ENCODE measurements around the gene LPP. TPM values are rescaled to one million over a fixed set of nuclear protein-coding genes. Genes with fewer than 3 reads are reported as not detected.

The LPP gene
- polyA plus RNA-seq, 1 donor (not counting 4 experiments of a cell fraction or from before 2014, with no cell fraction given) = 16.0 TPM

GRCh38 chr3:188844096-188844495, 690.1 kb downstream of the LPP start:
- Histone ChIP-seq H3K9me3 (ENCODE audit: control insufficient read depth, low read depth, low read length) (no peaks in the 10 kb centered on the region), H3K36me3 (ENCODE audit: control insufficient read depth in 2 of 2, extremely low read depth in 1 of 2, insufficient read depth in 2 of 2, low read length in 2 of 2) (no peaks in the 10 kb centered on the region), H3K9me1 (ENCODE audit: control insufficient read depth, extremely low read depth, insufficient read depth, low read length) (no peaks in the 10 kb centered on the region), H2AFZ (ENCODE audit: control insufficient read depth, low read length) (no peak overlapping the region), H3K27ac (ENCODE audit: control insufficient read depth, insufficient read depth, low read length) (no peak overlapping the region), H3K4me3 (ENCODE audit: control insufficient read depth in 2 of 3, extremely low read depth in 1 of 3, insufficient read depth in 2 of 3, low read depth in 1 of 3, low read length in 3 of 3) (no peak overlapping the region), H4K20me1 (ENCODE audit: control insufficient read depth, extremely low read depth, insufficient read depth, low read length) (no peaks in the 10 kb centered on the region), H3K4me1 (ENCODE audit: control insufficient read depth, extremely low read depth, insufficient read depth, low read length) (no peaks in the 10 kb centered on the region), H3K79me2 (ENCODE audit: control insufficient read depth, insufficient read depth, low read length) (no peaks in the 10 kb centered on the region), H3K9ac (ENCODE audit: control insufficient read depth, extremely low read depth, insufficient read depth, low read length) (no peak overlapping the region), H3K27me3 (ENCODE audit: control insufficient read depth, extremely low read depth, insufficient read depth, low read length) (no peaks in the 10 kb centered on the region), H3K4me2 (ENCODE audit: control insufficient read depth, extremely low read depth, insufficient read depth, low read depth, low read length) (no peak overlapping the region)
- TF ChIP-seq EZH2 (IDR thresholded peaks at IDR 0.05; ENCODE audit: low read length) (no peak), CTCF (optimal IDR thresholded peaks at IDR 0.05 in 1 of 3, IDR thresholded peaks at IDR 0.05 in 1 of 3, conservative IDR thresholded peaks at IDR 0.05 in 1 of 3; ENCODE audit: extremely low read depth in 1 of 3, insufficient read depth in 2 of 3, low read length in 3 of 3) (no peak)
- FAIRE-seq = no peak
- DNase-seq (ENCODE audit: low read depth, low spot score) = no peak
- dilution Hi-C loops (cut with MboI; ENCODE audit: extremely low pct_ligation_motif_present, low sequenced_read_pairs) = no loop called here

DNA sequence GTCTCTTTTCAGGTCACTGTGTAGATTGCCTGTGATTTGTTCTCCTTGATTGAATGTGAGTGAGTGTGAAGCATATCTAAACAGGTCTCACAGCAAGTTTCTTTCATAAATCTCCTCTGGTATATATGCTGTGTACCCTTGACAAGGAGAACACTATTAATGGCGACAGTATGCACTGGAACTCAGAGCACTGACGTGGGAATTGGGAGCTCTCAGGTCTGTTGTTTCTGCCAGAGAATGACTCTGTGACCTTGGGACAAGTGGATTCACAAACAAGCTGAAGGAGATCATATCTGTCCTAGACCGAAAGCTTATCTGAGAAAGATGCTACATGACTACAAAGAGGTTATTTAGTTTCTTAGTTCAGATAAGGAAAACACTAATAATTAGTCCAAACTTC, 691.6 kb downstream of the LPP start:
- no peaks in the 10 kb centered on the region for H3K9me3 ChIP-seq (ENCODE audit: control insufficient read depth, low read depth, low read length)
- no peaks in the 10 kb centered on the region for H3K9me1 ChIP-seq (ENCODE audit: control insufficient read depth, extremely low read depth, insufficient read depth, low read length)
- H3K4me1 ChIP-seq (ENCODE audit: control insufficient read depth, extremely low read depth, insufficient read depth, low read length) = no peaks in the 10 kb centered on the region
- DNase-seq (ENCODE audit: low read depth, low spot score) = no peak
- no peaks in the 10 kb centered on the region for H3K36me3 ChIP-seq (ENCODE audit: control insufficient read depth in 2 of 2, extremely low read depth in 1 of 2, insufficient read depth in 2 of 2, low read length in 2 of 2)
- no peak overlapping the region for H3K4me2 ChIP-seq (ENCODE audit: control insufficient read depth, extremely low read depth, insufficient read depth, low read depth, low read length)
- H3K27me3 ChIP-seq (ENCODE audit: control insufficient read depth, extremely low read depth, insufficient read depth, low read length) = no peaks in the 10 kb centered on the region
- no peak overlapping the region for H3K4me3 ChIP-seq (ENCODE audit: control insufficient read depth in 2 of 3, extremely low read depth in 1 of 3, insufficient read depth in 2 of 3, low read depth in 1 of 3, low read length in 3 of 3)
- dilution Hi-C loops (cut with MboI; ENCODE audit: extremely low pct_ligation_motif_present, low sequenced_read_pairs) = no loop called here
- no peak for FAIRE-seq
- H3K79me2 ChIP-seq (ENCODE audit: control insufficient read depth, insufficient read depth, low read length) = no peaks in the 10 kb centered on the region
- no peak overlapping the region for H3K9ac ChIP-seq (ENCODE audit: control insufficient read depth, extremely low read depth, insufficient read depth, low read length)
- H4K20me1 ChIP-seq (ENCODE audit: control insufficient read depth, extremely low read depth, insufficient read depth, low read length) = no peaks in the 10 kb centered on the region
- H2AFZ ChIP-seq (ENCODE audit: control insufficient read depth, low read length) = no peak overlapping the region
- no peak overlapping the region for H3K27ac ChIP-seq (ENCODE audit: control insufficient read depth, insufficient read depth, low read length)
- TF ChIP-seq CTCF (optimal IDR thresholded peaks at IDR 0.05 in 1 of 3, IDR thresholded peaks at IDR 0.05 in 1 of 3, conservative IDR thresholded peaks at IDR 0.05 in 1 of 3; ENCODE audit: extremely low read depth in 1 of 3, insufficient read depth in 2 of 3, low read length in 3 of 3) (no peak), EZH2 (IDR thresholded peaks at IDR 0.05; ENCODE audit: low read length) (no peak)

Data from keratinocyte (primary cell).